ENCODE data around the gene ATP1B2.

Gene ATP1B2

GRCh38 chr17:7667656-7668406 is 17.1 kb downstream of the ATP1B2 start:
- Histone ChIP-seq H3K4me1 (ENCODE audit: control insufficient read depth, low read length) (no peaks in the 10 kb centered on the region), H3K9me2 (replicated peaks; ENCODE audit: control insufficient read depth, low read length) (no peaks in the 10 kb centered on the region), H3K4me2 (ENCODE audit: low read length) (no peak overlapping the region), H3F3A (ENCODE audit: control insufficient read depth, insufficient read depth) (peaks cover 16% of the 10 kb centered on the region; the same call in 1 of the 2 replicates), H3K36me3 (ENCODE audit: control insufficient read depth, low read length) (peaks cover 48% of the 10 kb centered on the region), H4K20me1 (ENCODE audit: control insufficient read depth, insufficient read depth, low read depth, low read length) (no peaks in the 10 kb centered on the region), H3K79me2 (ENCODE audit: control insufficient read depth, low read length) (no peaks in the 10 kb centered on the region), H3K4me3 (ENCODE audit: low read length) (no peak overlapping the region), H3K9me3 (ENCODE audit: control insufficient read depth, insufficient read depth, low read length) (no peaks in the 10 kb centered on the region), H3K27ac (ENCODE audit: low read depth, low read length) (no peak overlapping the region), H3K27me3 (ENCODE audit: control insufficient read depth, low read length) (no peaks in the 10 kb centered on the region)
- TF ChIP-seq EZH2phosphoT487 (IDR thresholded peaks at IDR 0.05; ENCODE audit: borderline replicate concordance, low read length) (no peak), CTCF (IDR thresholded peaks at IDR 0.05; ENCODE audit: low read depth, low read length, poor library complexity, severe bottlenecking) (no peak)

GRCh38 chr17:7668482-7668881 is 17.8 kb downstream of the ATP1B2 start:
- peaks cover 16% of the 10 kb centered on the region; the same call in 1 of the 2 replicates for H3F3A ChIP-seq (ENCODE audit: control insufficient read depth, insufficient read depth)
- no peaks in the 10 kb centered on the region for H4K20me1 ChIP-seq (ENCODE audit: control insufficient read depth, insufficient read depth, low read depth, low read length)
- H3K9me2 ChIP-seq (replicated peaks; ENCODE audit: control insufficient read depth, low read length), result no peaks in the 10 kb centered on the region
- no peaks in the 10 kb centered on the region for H3K79me2 ChIP-seq (ENCODE audit: control insufficient read depth, low read length)
- H3K27me3 ChIP-seq (ENCODE audit: control insufficient read depth, low read length), result no peaks in the 10 kb centered on the region
- no peaks in the 10 kb centered on the region for H3K4me1 ChIP-seq (ENCODE audit: control insufficient read depth, low read length)
- H3K4me3 ChIP-seq (ENCODE audit: low read length), result no peak overlapping the region
- peaks cover 55% of the 10 kb centered on the region for H3K36me3 ChIP-seq (ENCODE audit: control insufficient read depth, low read length)
- no peak for TF ChIP-seq CTCF (IDR thresholded peaks at IDR 0.05; ENCODE audit: low read depth, low read length, poor library complexity, severe bottlenecking)
- TF ChIP-seq EZH2phosphoT487 (IDR thresholded peaks at IDR 0.05; ENCODE audit: borderline replicate concordance, low read length), result no peak
- H3K27ac ChIP-seq (ENCODE audit: low read depth, low read length), result no peak overlapping the region
- H3K9me3 ChIP-seq (ENCODE audit: control insufficient read depth, insufficient read depth, low read length), result peaks cover 2% of the 10 kb centered on the region
- H3K4me2 ChIP-seq (ENCODE audit: low read length), result no peak overlapping the region

GRCh38 chr17:7673239-7673638 is 22.5 kb downstream of the ATP1B2 start:
- Histone ChIP-seq H3K9me3 (ENCODE audit: control insufficient read depth, insufficient read depth, low read length) (peaks cover 8% of the 10 kb centered on the region), H3K27ac (ENCODE audit: low read depth, low read length) (no peak overlapping the region), H4K20me1 (ENCODE audit: control insufficient read depth, insufficient read depth, low read depth, low read length) (no peaks in the 10 kb centered on the region), H3K27me3 (ENCODE audit: control insufficient read depth, low read length) (no peaks in the 10 kb centered on the region), H3K4me2 (ENCODE audit: low read length) (no peak overlapping the region), H3F3A (ENCODE audit: control insufficient read depth, insufficient read depth) (0 out of 2 replicates have a peak, but pooled peaks cover 5% of the 10 kb centered on the region), H3K9me2 (replicated peaks; ENCODE audit: control insufficient read depth, low read length) (no peaks in the 10 kb centered on the region), H3K4me1 (ENCODE audit: control insufficient read depth, low read length) (no peaks in the 10 kb centered on the region), H3K4me3 (ENCODE audit: low read length) (no peak overlapping the region), H3K79me2 (ENCODE audit: control insufficient read depth, low read length) (peaks cover 16% of the 10 kb centered on the region), H3K36me3 (ENCODE audit: control insufficient read depth, low read length) (peaks cover 84% of the 10 kb centered on the region)
- TF ChIP-seq EZH2phosphoT487 (IDR thresholded peaks at IDR 0.05; ENCODE audit: borderline replicate concordance, low read length) (no peak), CTCF (IDR thresholded peaks at IDR 0.05; ENCODE audit: low read depth, low read length, poor library complexity, severe bottlenecking) (peak; percentile 65)
